Activated CD8-positive, alpha-beta T cell treated with anti-CD3 and anti-CD28 coated beads for 36 hours (primary cell): ENCODE results near the gene TBC1D21. TPM values are rescaled to one million over a fixed set of nuclear protein-coding genes. Genes with fewer than 3 reads are reported as not detected.

Experiments used
- ATAC-seq: fragments of 200-7000 bp; cut with Tn5 transposase; one replicate; pipeline ENCODE4 v1.10.0; 2021; ENCODE audit warnings: mild to moderate bottlenecking, moderate library complexity
- CTCF ChIA-PET: fragments of 350-600 bp; sonication (Branson Sonifier 250); formaldehyde crosslinking; loops from one replicate; lab custom pipeline; 2021; ENCODE audit warnings: antibody characterized with exemption; lab: Charles Lee
- POLR2A ChIA-PET: fragments of 350-600 bp; sonication (Branson Sonifier 250); formaldehyde crosslinking; loops from one replicate; lab custom pipeline; 2021; ENCODE audit warnings: antibody characterized with exemption; lab: Charles Lee
- DNase-seq: peaks from one replicate; pipeline ENCODE4 v3.0.0-alpha.2; 2020
- H3K27ac Mint-ChIP-seq: one replicate; pipeline ENCODE4 v1.8.0; 2021; ENCODE audit warnings: mild to moderate bottlenecking, mixed read lengths
- H3K27me3 Mint-ChIP-seq: one replicate; pipeline ENCODE4 v1.8.0; 2021; ENCODE audit warnings: mixed read lengths
- H3K36me3 Mint-ChIP-seq: one replicate; pipeline ENCODE4 v1.8.0; 2021; ENCODE audit warnings: low read depth, mixed read lengths
- H3K4me1 Mint-ChIP-seq: one replicate; pipeline ENCODE4 v1.8.0; 2021; ENCODE audit warnings: low read depth, mixed read lengths
- H3K4me3 Mint-ChIP-seq: one replicate; pipeline ENCODE4 v1.8.0; 2021; ENCODE audit warnings: mild to moderate bottlenecking, moderate library complexity, mixed read lengths
- H3K9me3 Mint-ChIP-seq: one replicate; pipeline ENCODE4 v1.8.0; 2021; ENCODE audit warnings: mixed read lengths
- intact Hi-C: fragments of 100-400 bp; cut with micrococcal nuclease; formaldehyde crosslinking; loops from one replicate; pipeline ENCODE4 v1.10.0; 2022
- total RNA-seq, 2 experiments: library from RNA; stranded (reverse); gene quantifications; one replicate each; pipeline ENCODE4 v1.2.3, GENCODE V29; 2021
- TF ChIP-seq, protein P1 (sequence below): fragments of 200-600 bp; IDR thresholded peaks from one replicate; pipeline ENCODE4 v1.8.0; 2022; ENCODE audit warnings: antibody characterized with exemption, mild to moderate bottlenecking

TBC1D21 gene
- not detected for total RNA-seq

DNA sequence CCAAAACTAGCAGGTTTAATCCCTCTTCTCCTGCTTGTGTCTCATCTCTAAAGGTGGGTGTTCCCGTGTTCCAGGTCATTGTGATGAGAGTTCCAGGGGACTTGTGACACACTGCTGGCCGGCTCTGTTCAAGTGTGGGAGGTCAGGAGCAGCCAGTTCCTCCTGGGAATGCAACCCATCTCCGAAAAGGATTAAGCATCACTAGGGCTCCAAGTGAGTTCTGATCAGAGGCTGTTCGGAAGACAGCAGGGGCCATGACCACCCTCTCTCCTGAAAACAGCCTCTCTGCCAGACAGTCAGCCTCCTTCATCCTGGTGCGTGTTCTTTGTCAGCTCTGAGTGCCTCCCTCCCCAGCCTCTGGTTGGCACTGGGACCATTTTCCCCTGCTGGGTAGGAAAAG is at the start of gene TBC1D21:
Gene TBC1D21, plus strand, starts transcription at position 109 of the 400 bp plus-strand sequence. Its CDS starts 146 bp downstream, at position 255.
- no peaks in the 10 kb centered on the region for H3K9me3 Mint-ChIP-seq
- ChIA-PET CTCF (interaction anchor here (0.8 to 5.6 kb wide), 24 partner anchors 8 to 287 kb away, joined by 3 to 137 read pairs (median 6); no protein-coding TSS in a partner anchor), POLR2A (interaction anchor here (1.1 kb wide), 1 partner anchor 12 kb away, joined by 3 read pairs; no protein-coding TSS in a partner anchor)
- DNase-seq (no peak), ATAC-seq (no peak)
- no peaks in the 10 kb centered on the region for H3K4me1 Mint-ChIP-seq
- TF ChIP-seq, protein P1, sequence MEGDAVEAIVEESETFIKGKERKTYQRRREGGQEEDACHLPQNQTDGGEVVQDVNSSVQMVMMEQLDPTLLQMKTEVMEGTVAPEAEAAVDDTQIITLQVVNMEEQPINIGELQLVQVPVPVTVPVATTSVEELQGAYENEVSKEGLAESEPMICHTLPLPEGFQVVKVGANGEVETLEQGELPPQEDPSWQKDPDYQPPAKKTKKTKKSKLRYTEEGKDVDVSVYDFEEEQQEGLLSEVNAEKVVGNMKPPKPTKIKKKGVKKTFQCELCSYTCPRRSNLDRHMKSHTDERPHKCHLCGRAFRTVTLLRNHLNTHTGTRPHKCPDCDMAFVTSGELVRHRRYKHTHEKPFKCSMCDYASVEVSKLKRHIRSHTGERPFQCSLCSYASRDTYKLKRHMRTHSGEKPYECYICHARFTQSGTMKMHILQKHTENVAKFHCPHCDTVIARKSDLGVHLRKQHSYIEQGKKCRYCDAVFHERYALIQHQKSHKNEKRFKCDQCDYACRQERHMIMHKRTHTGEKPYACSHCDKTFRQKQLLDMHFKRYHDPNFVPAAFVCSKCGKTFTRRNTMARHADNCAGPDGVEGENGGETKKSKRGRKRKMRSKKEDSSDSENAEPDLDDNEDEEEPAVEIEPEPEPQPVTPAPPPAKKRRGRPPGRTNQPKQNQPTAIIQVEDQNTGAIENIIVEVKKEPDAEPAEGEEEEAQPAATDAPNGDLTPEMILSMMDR, result no peak
- no peaks in the 10 kb centered on the region for H3K36me3 Mint-ChIP-seq
- H3K4me3 Mint-ChIP-seq, result no peak within 1 kb of the TSS
- peaks cover 10% of the 10 kb centered on the region for H3K27me3 Mint-ChIP-seq
- intact Hi-C loops, result loop anchor here (5.0 kb wide), 1 partner anchor 34 kb away; no protein-coding TSS in a partner anchor
- no peak within 1 kb of the TSS for H3K27ac Mint-ChIP-seq

DNA sequence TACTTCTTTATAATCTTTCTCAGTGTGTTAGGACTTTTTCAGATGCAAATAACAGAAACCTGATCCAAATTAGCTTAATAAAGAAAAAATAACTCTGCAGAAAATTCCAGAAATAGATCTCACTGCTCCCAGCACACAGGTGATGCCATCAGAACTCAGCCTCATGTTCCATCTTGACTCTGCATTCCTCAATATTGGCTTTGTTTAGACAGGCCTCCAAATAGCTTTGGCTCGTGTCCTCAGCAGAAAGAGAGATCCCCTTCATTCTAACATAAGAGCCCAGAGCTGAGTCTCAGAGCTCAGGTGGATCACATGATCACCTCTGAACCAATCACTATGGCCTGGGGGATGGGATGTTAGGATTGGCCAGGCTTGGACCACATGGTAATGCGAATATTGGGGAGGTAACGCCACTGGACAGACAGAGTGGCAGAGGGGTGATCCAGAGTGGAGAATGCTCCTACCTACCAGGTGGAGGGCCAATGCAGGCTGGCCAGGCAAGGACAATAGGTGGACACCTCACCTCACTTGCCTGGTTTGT is 46.6 kb upstream of the TBC1D21 start:
- peaks cover 9% of the 10 kb centered on the region for H3K27me3 Mint-ChIP-seq
- CTCF ChIA-PET, result no interaction called here
- intact Hi-C loops, result no loop called here
- DNase-seq, result no peak
- TF ChIP-seq, protein P1, result no peak
- no peak overlapping the region for H3K27ac Mint-ChIP-seq
- POLR2A ChIA-PET, result no interaction called here
- H3K4me3 Mint-ChIP-seq, result no peak overlapping the region
- no peak for ATAC-seq
- no peaks in the 10 kb centered on the region for H3K9me3 Mint-ChIP-seq
- H3K36me3 Mint-ChIP-seq, result no peaks in the 10 kb centered on the region
- no peaks in the 10 kb centered on the region for H3K4me1 Mint-ChIP-seq

DNA sequence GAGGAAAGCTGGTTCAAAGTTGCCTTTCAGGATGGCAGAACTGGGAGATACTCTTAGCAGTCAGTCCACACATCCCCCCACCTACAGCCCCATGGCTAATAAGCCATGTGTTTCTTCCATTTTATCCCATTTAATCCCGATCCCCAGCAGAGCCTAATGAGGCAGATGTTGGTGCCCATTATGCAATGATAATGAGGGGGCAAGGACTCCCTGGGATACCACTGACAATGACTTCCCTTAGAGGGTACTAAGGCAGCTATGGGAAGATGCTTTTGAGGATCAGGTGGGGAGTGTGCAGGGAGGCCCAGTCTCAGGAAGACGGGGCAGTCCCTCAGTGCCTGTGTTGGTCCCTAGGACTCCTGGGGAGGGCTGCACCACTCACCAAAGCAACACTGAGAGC is 43.8 kb upstream of the TBC1D21 start:
- ChIA-PET CTCF (no interaction called here), POLR2A (no interaction called here)
- TF ChIP-seq, protein P1, result no peak
- Mint-ChIP-seq H3K36me3 (no peaks in the 10 kb centered on the region), H3K9me3 (no peaks in the 10 kb centered on the region), H3K4me3 (no peak overlapping the region), H3K27ac (no peak overlapping the region), H3K4me1 (no peaks in the 10 kb centered on the region), H3K27me3 (peaks cover 13% of the 10 kb centered on the region)
- DNase-seq (no peak), ATAC-seq (no peak)
- intact Hi-C loops, result no loop called here

- ChIA-PET POLR2A (no interaction called here), CTCF (interaction anchor here (1.7 kb wide), 1 partner anchor 74 kb away, joined by 3 read pairs; no protein-coding TSS in a partner anchor)
- Mint-ChIP-seq H3K4me1 (no peaks in the 10 kb centered on the region), H3K27ac (no peak overlapping the region), H3K36me3 (no peaks in the 10 kb centered on the region), H3K4me3 (no peak overlapping the region), H3K27me3 (peaks cover 17% of the 10 kb centered on the region), H3K9me3 (no peaks in the 10 kb centered on the region)
- intact Hi-C loops, result no loop called here
- ATAC-seq (no peak), DNase-seq (no peak)
- TF ChIP-seq, protein P1, result no peak
Measured at GRCh38 chr15:73832657-73833056, 40.7 kb upstream of the TBC1D21 start.

DNA sequence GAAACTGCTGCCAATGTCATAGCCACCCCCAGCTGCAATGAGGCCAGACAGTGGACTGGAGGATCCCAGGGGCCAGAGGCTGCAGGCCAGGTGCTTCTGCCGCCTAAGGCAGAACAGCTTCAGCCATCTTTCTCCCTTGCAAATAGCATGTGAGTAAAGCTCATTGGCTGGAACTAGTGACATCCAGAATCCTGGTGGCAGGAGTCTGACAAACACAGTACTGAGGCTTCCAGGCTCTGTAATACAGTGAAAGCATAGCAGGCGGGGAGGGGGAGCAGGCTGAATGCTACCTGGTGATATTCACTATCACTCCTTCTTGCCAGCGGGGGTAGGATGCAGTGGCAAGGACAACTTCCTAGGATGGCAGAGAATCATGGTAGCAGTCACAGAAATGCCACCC is 36.5 kb upstream of the TBC1D21 start:
- no peaks in the 10 kb centered on the region for H3K4me1 Mint-ChIP-seq
- POLR2A ChIA-PET, result no interaction called here
- DNase-seq (no peak), ATAC-seq (no peak)
- TF ChIP-seq, protein P1, result no peak
- peaks cover 8% of the 10 kb centered on the region for H3K27me3 Mint-ChIP-seq
- no peaks in the 10 kb centered on the region for H3K36me3 Mint-ChIP-seq
- intact Hi-C loops, result no loop called here
- H3K9me3 Mint-ChIP-seq, result no peaks in the 10 kb centered on the region
- no peak overlapping the region for H3K4me3 Mint-ChIP-seq
- CTCF ChIA-PET, result interaction anchor here (0.8 kb wide), 1 partner anchor 16 kb away, joined by 3 read pairs; no protein-coding TSS in a partner anchor
- no peak overlapping the region for H3K27ac Mint-ChIP-seq
